Skeletal muscle tissue (tissue), 4 donors: ENCODE results near the gene MYCBPAP. TPM values are rescaled to one million over a fixed set of nuclear protein-coding genes. Genes with fewer than 3 reads are reported as not detected.

ENCODE experiments used
- H3K27ac ChIP-seq: one replicate; pipeline ENCODE4 v1.7.0; 2013; ENCODE audit warnings: mild to moderate bottlenecking, low read depth, low read length, inconsistent platforms
- H3K27me3 ChIP-seq, 3 donors: one replicate each; pipeline ENCODE4 v1.7.0; 2013; ENCODE audit warnings: low read length in 3 of 3; ENCODE audit not compliant: control insufficient read depth in 3 of 3, insufficient read depth in 3 of 3
- H3K36me3 ChIP-seq, 3 donors: one replicate each; pipeline ENCODE4 v1.7.0; 2013; ENCODE audit warnings: low read length in 3 of 3; ENCODE audit not compliant: control insufficient read depth in 3 of 3, insufficient read depth in 3 of 3
- H3K4me1 ChIP-seq, 3 donors: one replicate each; pipeline ENCODE4 v1.7.0; 2013; ENCODE audit warnings: low read length in 3 of 3, mild to moderate bottlenecking in 3 of 3; ENCODE audit not compliant: control insufficient read depth in 3 of 3, insufficient read depth in 3 of 3
- H3K4me3 ChIP-seq, 3 donors: one replicate each; pipeline ENCODE4 v1.7.0; 2013; ENCODE audit warnings: low read length in 3 of 3
- H3K9ac ChIP-seq, 3 donors: one replicate each; pipeline ENCODE4 v1.7.0; 2013; ENCODE audit warnings: low read length in 3 of 3, mild to moderate bottlenecking in 3 of 3, moderate library complexity in 2 of 3, low read depth in 1 of 3
- H3K9me3 ChIP-seq, 3 donors: one replicate each; pipeline ENCODE4 v1.7.0; 2013; ENCODE audit warnings: low read length in 3 of 3; ENCODE audit not compliant: control insufficient read depth in 3 of 3
- total RNA-seq: library from RNA; depleted of rRNA; stranded (reverse); fragments of >200 nt; gene quantifications from one replicate; pipeline ENCODE4 v1.2.3, GENCODE V29; 2014
- donor health status: Osteomylitis.

Gene MYCBPAP
- total RNA-seq: under 0.01 TPM

GRCh38 chr17:50507871-50508572 is at the start of gene MYCBPAP:
Gene MYCBPAP (plus strand): TSS chr17:50508439. CDS start chr17:50508675, 236 bp downstream.
- Histone ChIP-seq H3K27ac (peak within 1 kb of the TSS; percentile 48), H3K36me3 (no peaks in the 10 kb centered on the region), H3K4me3 (peak within 1 kb of the TSS; percentile 65 to 67 (median 66)), H3K9me3 (no peaks in the 10 kb centered on the region), H3K27me3 (no peaks in the 10 kb centered on the region), H3K9ac (peak within 1 kb of the TSS; percentile 65 to 73 (median 69)), H3K4me1 (peaks cover 4 to 13% (median 7%) of the 10 kb centered on the region in 3 donors)

- Histone ChIP-seq H3K36me3 (peaks cover 0 to 24% (median 16%) of the 10 kb centered on the region in 3 donors), H3K4me1 (no peaks in the 10 kb centered on the region), H3K27ac (no peak overlapping the region), H3K9ac (no peak overlapping the region), H3K27me3 (no peaks in the 10 kb centered on the region), H3K9me3 (no peaks in the 10 kb centered on the region), H3K4me3 (no peak overlapping the region)
Measured at GRCh38 chr17:50458701-50459676, 49.2 kb upstream of the MYCBPAP start.

DNA sequence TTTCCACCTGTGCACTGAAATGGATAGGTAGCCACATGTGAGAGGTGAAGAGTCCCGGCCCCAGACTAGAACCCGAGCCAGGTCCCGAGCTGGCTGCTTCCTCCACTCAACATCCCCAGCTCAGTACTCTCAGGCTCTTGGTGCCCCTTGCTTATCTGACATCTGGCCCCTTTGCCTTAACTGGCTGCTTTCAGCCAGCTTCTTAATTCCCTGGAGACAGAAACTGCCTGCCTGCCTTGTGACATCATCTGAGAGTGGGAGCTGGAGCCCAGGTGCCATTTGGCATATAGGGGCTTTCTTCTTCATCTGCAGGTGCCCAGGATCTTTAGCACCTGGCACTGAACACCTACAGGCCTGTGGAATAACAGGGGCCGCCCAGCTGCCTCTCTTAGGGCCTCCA is 48.5 kb upstream of the MYCBPAP start:
- H3K4me3 ChIP-seq: no peak overlapping the region

DNA sequence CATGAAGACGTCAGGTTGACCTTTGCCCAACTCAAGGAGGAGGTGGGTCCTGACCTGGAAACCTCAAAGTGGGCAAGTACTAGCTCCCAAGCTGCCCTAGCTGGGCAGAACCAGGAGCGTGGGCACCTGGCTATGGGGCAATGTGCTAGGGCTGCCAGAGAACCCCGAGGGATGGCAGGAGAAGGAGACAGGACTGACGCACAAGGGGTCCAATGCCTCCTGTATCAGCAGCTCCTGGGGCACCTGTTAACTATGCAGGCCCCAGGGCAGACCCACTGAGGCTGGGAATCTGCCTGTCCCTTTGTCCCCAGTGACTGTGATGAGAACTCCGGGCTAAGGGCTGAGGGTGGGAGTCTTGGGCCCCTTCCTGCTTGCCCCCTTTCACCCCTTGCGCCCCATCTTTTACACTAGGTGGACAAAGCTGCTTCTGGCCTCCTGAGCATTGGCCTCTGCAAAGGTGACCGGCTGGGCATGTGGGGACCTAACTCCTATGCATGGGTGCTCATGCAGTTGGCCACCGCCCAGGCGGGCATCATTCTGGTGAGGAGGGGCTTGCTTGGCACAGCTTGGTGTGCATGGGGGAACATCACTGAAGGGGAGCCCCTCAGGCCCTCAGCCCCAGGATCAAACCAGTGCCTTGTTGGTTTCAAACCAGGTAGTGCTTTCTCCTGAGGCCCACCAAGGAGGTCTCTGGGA is 47.3 kb upstream of the MYCBPAP start:
- Histone ChIP-seq H3K4me3 (no peak overlapping the region), H3K4me1 (no peaks in the 10 kb centered on the region), H3K9ac (no peak overlapping the region), H3K27me3 (no peaks in the 10 kb centered on the region), H3K36me3 (peaks cover 0 to 24% (median 15%) of the 10 kb centered on the region in 3 donors), H3K27ac (no peak overlapping the region), H3K9me3 (no peaks in the 10 kb centered on the region)

More for the DNA sequence above, 48.5 kb upstream of the MYCBPAP start:
- no peak overlapping the region for H3K9ac ChIP-seq
- no peaks in the 10 kb centered on the region for H3K4me1 ChIP-seq
- no peak overlapping the region for H3K27ac ChIP-seq
- H3K9me3 ChIP-seq: no peaks in the 10 kb centered on the region
- peaks cover 0 to 24% (median 16%) of the 10 kb centered on the region in 3 donors for H3K36me3 ChIP-seq
- H3K27me3 ChIP-seq: no peaks in the 10 kb centered on the region

- Histone ChIP-seq H3K4me3 (no peak overlapping the region), H3K9me3 (no peaks in the 10 kb centered on the region), H3K4me1 (peaks cover 0 to 4% (median 4%) of the 10 kb centered on the region in 3 donors), H3K9ac (no peak overlapping the region), H3K27ac (no peak overlapping the region), H3K36me3 (peaks cover 0 to 24% (median 15%) of the 10 kb centered on the region in 3 donors), H3K27me3 (no peaks in the 10 kb centered on the region)
Measured at GRCh38 chr17:50461550-50462132, 46.6 kb upstream of the MYCBPAP start.

- H3K9me3 ChIP-seq: no peaks in the 10 kb centered on the region
- H3K27ac ChIP-seq: no peak overlapping the region
- H3K36me3 ChIP-seq: peaks cover 0 to 24% (median 15%) of the 10 kb centered on the region in 3 donors
- peaks cover 0 to 10% (median 5%) of the 10 kb centered on the region in 3 donors for H3K4me1 ChIP-seq
- no peak overlapping the region for H3K4me3 ChIP-seq
- H3K27me3 ChIP-seq: no peaks in the 10 kb centered on the region
- H3K9ac ChIP-seq: no peak overlapping the region
Measured at GRCh38 chr17:50462446-50462845, 45.8 kb upstream of the MYCBPAP start.

GRCh38 chr17:50464121-50464520 is 44.1 kb upstream of the MYCBPAP start:
- peaks cover 0 to 24% (median 15%) of the 10 kb centered on the region in 3 donors for H3K36me3 ChIP-seq
- no peak overlapping the region for H3K9ac ChIP-seq
- no peak overlapping the region for H3K27ac ChIP-seq
- H3K9me3 ChIP-seq: no peaks in the 10 kb centered on the region
- peaks cover 12 to 26% (median 15%) of the 10 kb centered on the region in 3 donors for H3K4me1 ChIP-seq
- peaks cover 0 to 9% (median 4%) of the 10 kb centered on the region in 3 donors for H3K27me3 ChIP-seq
- H3K4me3 ChIP-seq: no peak overlapping the region

DNA sequence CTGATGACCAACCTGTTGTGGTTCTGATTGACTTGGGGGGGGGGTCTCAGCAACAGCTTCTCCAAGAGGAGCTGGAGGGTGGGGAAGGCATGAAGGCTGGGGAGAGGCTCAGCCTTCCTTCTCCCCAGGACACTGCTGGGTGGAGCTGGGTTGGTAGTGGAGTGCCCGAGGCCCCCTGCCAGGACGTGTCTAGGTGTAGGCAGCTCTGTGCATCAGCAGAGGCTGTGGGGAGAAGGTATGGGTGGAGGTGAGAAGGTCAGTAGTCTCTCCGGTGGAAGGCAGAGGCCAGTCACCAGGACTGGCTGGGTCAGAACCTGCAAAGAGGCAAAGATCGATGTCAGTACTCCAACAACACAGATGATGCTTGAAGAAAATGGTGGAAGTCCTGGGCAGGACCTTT is 43.5 kb upstream of the MYCBPAP start:
- H3K27ac ChIP-seq: no peak overlapping the region
- H3K9me3 ChIP-seq: no peaks in the 10 kb centered on the region
- H3K4me1 ChIP-seq: peaks cover 17 to 32% (median 19%) of the 10 kb centered on the region in 3 donors
- H3K27me3 ChIP-seq: peaks cover 0 to 9% (median 4%) of the 10 kb centered on the region in 3 donors
- no peak overlapping the region for H3K9ac ChIP-seq
- peaks cover 0 to 24% (median 15%) of the 10 kb centered on the region in 3 donors for H3K36me3 ChIP-seq
- no peak overlapping the region for H3K4me3 ChIP-seq

- Histone ChIP-seq H3K4me3 (no peak overlapping the region), H3K9me3 (no peaks in the 10 kb centered on the region), H3K27me3 (peaks cover 0 to 9% (median 4%) of the 10 kb centered on the region in 3 donors), H3K36me3 (peaks cover 0 to 24% (median 15%) of the 10 kb centered on the region in 3 donors), H3K27ac (no peak overlapping the region), H3K4me1 (peaks cover 22 to 36% (median 23%) of the 10 kb centered on the region in 3 donors), H3K9ac (no peak overlapping the region)
Measured at GRCh38 chr17:50465171-50465570, 43.1 kb upstream of the MYCBPAP start.
